ELR (cell line): ENCODE results near the gene COL18A1.

Source experiments
- DNase-seq: peaks from one replicate; pipeline ENCODE4 v3.0.0-alpha.2; 2015; ENCODE audit warnings: low read depth

COL18A1 gene

GRCh38 chr21:45546636-45547544, 141.9 kb downstream of the COL18A1 start:
- DNase-seq, result no peak

- DNase-seq, result no peak
Observed at GRCh38 chr21:45547545-45547900, 142.6 kb downstream of the COL18A1 start.

GRCh38 chr21:45548711-45549491, 143.9 kb downstream of the COL18A1 start:
- peak; percentile 32 for DNase-seq

GRCh38 chr21:45549626-45550463, 144.9 kb downstream of the COL18A1 start:
- DNase-seq, result no peak

- DNase-seq, result no peak
Observed at GRCh38 chr21:45550522-45551210, 145.7 kb downstream of the COL18A1 start.

- DNase-seq, result peak; percentile 92
Observed at GRCh38 chr21:45551316-45551715, 146.4 kb downstream of the COL18A1 start.

- no peak for DNase-seq
Observed at GRCh38 chr21:45551783-45552695, 147.1 kb downstream of the COL18A1 start.

- no peak for DNase-seq
Observed at GRCh38 chr21:45552696-45553391, 147.9 kb downstream of the COL18A1 start.

GRCh38 chr21:45554477-45555175, 149.7 kb downstream of the COL18A1 start:
- DNase-seq, result peak; percentile 71

GRCh38 chr21:45555251-45555556, 150.2 kb downstream of the COL18A1 start:
- peak; percentile 55 for DNase-seq

- peak; percentile 82 for DNase-seq
Observed at GRCh38 chr21:45555557-45556301, 150.8 kb downstream of the COL18A1 start.

GRCh38 chr21:45556302-45556644, 151.3 kb downstream of the COL18A1 start:
- DNase-seq, result no peak

GRCh38 chr21:45556645-45557615, 152.0 kb downstream of the COL18A1 start:
- DNase-seq, result peak; percentile 30

GRCh38 chr21:45557616-45558043, 152.7 kb downstream of the COL18A1 start:
- DNase-seq, result no peak

- no peak for DNase-seq
Observed at GRCh38 chr21:45558044-45558721, 153.2 kb downstream of the COL18A1 start.

- no peak for DNase-seq
Observed at GRCh38 chr21:45559216-45560105, 154.5 kb downstream of the COL18A1 start.
